Liver (tissue), 9 donors: ENCODE results near the gene LTA4H. TPM values are rescaled to one million over a fixed set of nuclear protein-coding genes. Genes with fewer than 3 reads are reported as not detected.

ENCODE experiments used
- DNase-seq: peaks from one replicate; pipeline ENCODE4 v3.0.0-alpha.2; 2017; ENCODE audit warnings: low spot score
- H3K27ac ChIP-seq, 2 donors: one replicate each; pipeline ENCODE4 v1.7.0; 2013; ENCODE audit warnings: inconsistent platforms in 2 of 2, low read length in 2 of 2, control low read depth in 1 of 2, low read depth in 1 of 2, mild to moderate bottlenecking in 1 of 2
- H3K27me3 ChIP-seq, 4 donors: one replicate each; pipeline versions ENCODE4 v1.6.1 to v1.7.0; 2013; ENCODE audit warnings: low read length in 3 of 4, inconsistent platforms in 1 of 4, mild to moderate bottlenecking in 1 of 4, moderate library complexity in 1 of 4; ENCODE audit not compliant: control insufficient read depth in 4 of 4, insufficient read depth in 4 of 4
- H3K36me3 ChIP-seq, 4 donors: one replicate each; pipeline versions ENCODE4 v1.6.1 to v1.7.0; 2013; ENCODE audit warnings: low read length in 3 of 4, mild to moderate bottlenecking in 3 of 4, low read depth in 1 of 4, moderate library complexity in 1 of 4; ENCODE audit not compliant: control insufficient read depth in 4 of 4, insufficient read depth in 3 of 4
- H3K4me1 ChIP-seq, 4 donors: one replicate each; pipeline versions ENCODE4 v1.6.1 to v1.7.0; 2013; ENCODE audit warnings: low read length in 3 of 4, mild to moderate bottlenecking in 3 of 4, moderate library complexity in 1 of 4; ENCODE audit not compliant: control insufficient read depth in 4 of 4, insufficient read depth in 4 of 4
- H3K4me3 ChIP-seq, 3 donors: one replicate each; pipeline versions ENCODE4 v1.6.1 to v1.7.0; 2013; ENCODE audit warnings: low read length in 3 of 3, control low read depth in 1 of 3, low read depth in 1 of 3, mild to moderate bottlenecking in 1 of 3
- H3K9ac ChIP-seq, 2 donors: one replicate each; pipeline ENCODE4 v1.7.0; 2013; ENCODE audit warnings: low read length in 2 of 2, mild to moderate bottlenecking in 2 of 2, moderate library complexity in 2 of 2, control low read depth in 1 of 2, low read depth in 1 of 2
- H3K9me3 ChIP-seq, 4 donors: one replicate each; pipeline versions ENCODE4 v1.6.1 to v1.7.0; 2013; ENCODE audit warnings: low read length in 3 of 4; ENCODE audit not compliant: control insufficient read depth in 4 of 4
- ATF3 ChIP-seq: IDR thresholded peaks from 2 replicates; pipeline ENCODE4 v1.6.1; 2016; ENCODE audit warnings: antibody characterized with exemption
- CTCF ChIP-seq: fragments of 150-350 bp; IDR thresholded peaks from 2 replicates; pipeline ENCODE4 v1.5.1; 2017; ENCODE audit warnings: improper control_type of control experiment, low read depth, low read length; ENCODE audit not compliant: missing input control
- FOXA1 ChIP-seq: IDR thresholded peaks from 2 replicates; pipeline ENCODE4 v1.6.1; 2016; ENCODE audit warnings: antibody characterized with exemption
- FOXA2 ChIP-seq: IDR thresholded peaks from 2 replicates; pipeline ENCODE4 v1.6.1; 2016; ENCODE audit warnings: antibody characterized with exemption
- GABPA ChIP-seq, 2 donors: IDR thresholded peaks in 1 of 2; conservative IDR thresholded peaks in 1 of 2; 2 replicates each; pipeline ENCODE4 v1.6.1; 2016; ENCODE audit warnings: antibody characterized with exemption in 2 of 2, mild to moderate bottlenecking in 1 of 2, moderate library complexity in 1 of 2
- HNF4A ChIP-seq, 2 donors: conservative IDR thresholded peaks; 2 replicates each; pipeline ENCODE4 v1.6.1; 2016; ENCODE audit warnings: antibody characterized with exemption in 2 of 2, mild to moderate bottlenecking in 2 of 2
- HNF4G ChIP-seq: IDR thresholded peaks from 2 replicates; pipeline ENCODE4 v1.6.1; 2016; ENCODE audit warnings: antibody characterized with exemption
- JUND ChIP-seq, 2 donors: IDR thresholded peaks; 2 replicates each; pipeline ENCODE4 v1.6.1; 2016; ENCODE audit warnings: antibody characterized with exemption in 2 of 2
- NR2F2 ChIP-seq: IDR thresholded peaks from 2 replicates; pipeline ENCODE4 v1.6.1; 2016; ENCODE audit warnings: antibody characterized with exemption
- RAD21 ChIP-seq, 2 donors: IDR thresholded peaks; 2 replicates each; pipeline ENCODE4 v1.6.1; 2016; ENCODE audit warnings: antibody characterized with exemption in 2 of 2, mild to moderate bottlenecking in 2 of 2
- RXRA ChIP-seq, 2 donors: IDR thresholded peaks; 2 replicates each; pipeline ENCODE4 v1.6.1; 2017 to 2018; ENCODE audit warnings: antibody characterized with exemption in 2 of 2, mild to moderate bottlenecking in 1 of 2
- TAF1 ChIP-seq: conservative IDR thresholded peaks from 2 replicates; pipeline ENCODE4 v1.6.1; 2016; ENCODE audit warnings: antibody characterized with exemption, mild to moderate bottlenecking
- YY1 ChIP-seq: IDR thresholded peaks from 2 replicates; pipeline ENCODE4 v1.6.1; 2016; ENCODE audit warnings: antibody characterized with exemption, mild to moderate bottlenecking
- WGBS: extraction: QIAGEN DNeasy Blood & Tissue Kit; methylation state at CpG from one replicate; pipeline ENCODE4 v1.1.7; 2013; 5-methylcytosine and 5-hydroxymethylcytosine counted together
- polyA plus RNA-seq, 2 donors: library from polyadenylated mRNA; stranded (reverse) in 1 of 2; unstranded in 1 of 2; fragments of 200-250 nt in 1 of 2; fragments of >200 nt in 1 of 2; fragmentation: Nextera tagmentation in 1 of 2; extraction: Ambion mirVana in 1 of 2; gene quantifications; one replicate each; pipeline versions ENCODE4 v1.2.1 to v1.2.3, GENCODE V29; 2013 to 2015
- total RNA-seq, 2 donors: library from RNA; depleted of rRNA; stranded (reverse); fragments of >200 nt; gene quantifications; one replicate each; pipeline ENCODE4 v1.2.3, GENCODE V29; 2014
- TF ChIP-seq, protein P1 (sequence below): IDR thresholded peaks from 2 replicates; pipeline ENCODE4 v1.6.1; 2016; ENCODE audit warnings: antibody characterized with exemption
- donor health status: healthy.
- donor health status: healthy.
- donor health status: healthy.
- donor health status: healthy.
- donor health status: healthy.

LTA4H gene
- total and polyA plus RNA-seq, 4 donors, result 16.6 to 34.5 (median 20.9) TPM

DNA sequence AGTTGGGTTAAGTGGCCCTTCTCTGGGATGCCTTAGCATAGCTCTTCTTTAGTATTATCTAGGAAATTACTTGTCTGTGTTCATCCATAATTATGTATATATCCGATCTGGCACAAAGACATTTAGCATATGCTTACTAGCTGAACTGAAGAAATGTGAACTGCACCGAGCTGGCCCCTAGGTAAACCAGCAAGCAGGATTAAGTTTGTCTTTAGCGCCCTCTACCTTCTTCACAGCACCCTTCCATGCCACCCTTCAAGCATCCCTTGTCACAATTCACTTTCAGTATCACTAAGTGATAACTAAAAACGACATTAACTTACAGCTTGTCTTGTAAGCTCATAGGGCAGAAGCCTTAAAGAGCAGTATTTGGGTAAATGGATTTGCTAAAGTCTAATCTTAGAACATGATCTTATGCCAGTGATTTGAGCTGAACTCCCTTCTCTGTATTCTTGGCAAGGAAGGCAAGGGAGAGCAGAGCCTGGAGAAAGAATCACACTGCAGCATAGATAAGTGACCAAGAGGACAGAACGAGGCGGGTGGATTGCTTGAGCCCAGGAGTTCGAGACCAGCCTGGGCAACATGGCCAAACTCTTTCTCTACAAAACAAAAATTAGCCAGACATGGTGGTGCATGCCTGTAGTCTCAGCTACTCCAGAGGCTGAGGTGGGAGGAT, 36.6 kb downstream of the LTA4H start:
- no peak for DNase-seq
- Histone ChIP-seq H3K9me3 (no peaks in the 10 kb centered on the region), H3K36me3 (peaks cover 0 to 20% (median 15%) of the 10 kb centered on the region in 4 donors), H3K4me1 (peaks cover 7 to 42% (median 19%) of the 10 kb centered on the region in 4 donors), H3K4me3 (no peak overlapping the region), H3K27ac (peak overlapping the region in 1 of 2 donors; percentile 84), H3K27me3 (no peaks in the 10 kb centered on the region), H3K9ac (no peak overlapping the region)
- WGBS, result 17% methylated on average over 7 of the region's 7 CpGs
- no peak for TF ChIP-seq NR2F2
- TF ChIP-seq GABPA (IDR thresholded peaks at IDR 0.05 in 1 of 2, conservative IDR thresholded peaks at IDR 0.05 in 1 of 2), result no peak
- no peak for TF ChIP-seq FOXA1
- TF ChIP-seq RXRA (IDR thresholded peaks at IDR 0.05), result peak in 1 of 2 donors; percentile 45
- TF ChIP-seq YY1, result no peak
- no peak for TF ChIP-seq HNF4G
- no peak for TF ChIP-seq ATF3
- TF ChIP-seq JUND (IDR thresholded peaks at IDR 0.05), result no peak
- no peak for TF ChIP-seq TAF1
- peak in 1 of 2 donors; percentile 37 for TF ChIP-seq HNF4A (conservative IDR thresholded peaks at IDR 0.05)
- peak; percentile 94 to 95 for TF ChIP-seq RAD21 (IDR thresholded peaks at IDR 0.05)
- peak; percentile 36 for TF ChIP-seq FOXA2
- TF ChIP-seq CTCF, result peak; percentile 88

GRCh38 chr12:95997911-95998510, 37.4 kb downstream of the LTA4H start:
- DNase-seq, result no peak
- 59% methylated on average over 5 of the region's 5 CpGs for WGBS
- H3K9me3 ChIP-seq, result no peaks in the 10 kb centered on the region
- no peak for TF ChIP-seq GABPA (IDR thresholded peaks at IDR 0.05 in 1 of 2, conservative IDR thresholded peaks at IDR 0.05 in 1 of 2)
- TF ChIP-seq ATF3, result no peak
- TF ChIP-seq HNF4A (conservative IDR thresholded peaks at IDR 0.05), result peak in 1 of 2 donors; percentile 9
- TF ChIP-seq, protein P1, sequence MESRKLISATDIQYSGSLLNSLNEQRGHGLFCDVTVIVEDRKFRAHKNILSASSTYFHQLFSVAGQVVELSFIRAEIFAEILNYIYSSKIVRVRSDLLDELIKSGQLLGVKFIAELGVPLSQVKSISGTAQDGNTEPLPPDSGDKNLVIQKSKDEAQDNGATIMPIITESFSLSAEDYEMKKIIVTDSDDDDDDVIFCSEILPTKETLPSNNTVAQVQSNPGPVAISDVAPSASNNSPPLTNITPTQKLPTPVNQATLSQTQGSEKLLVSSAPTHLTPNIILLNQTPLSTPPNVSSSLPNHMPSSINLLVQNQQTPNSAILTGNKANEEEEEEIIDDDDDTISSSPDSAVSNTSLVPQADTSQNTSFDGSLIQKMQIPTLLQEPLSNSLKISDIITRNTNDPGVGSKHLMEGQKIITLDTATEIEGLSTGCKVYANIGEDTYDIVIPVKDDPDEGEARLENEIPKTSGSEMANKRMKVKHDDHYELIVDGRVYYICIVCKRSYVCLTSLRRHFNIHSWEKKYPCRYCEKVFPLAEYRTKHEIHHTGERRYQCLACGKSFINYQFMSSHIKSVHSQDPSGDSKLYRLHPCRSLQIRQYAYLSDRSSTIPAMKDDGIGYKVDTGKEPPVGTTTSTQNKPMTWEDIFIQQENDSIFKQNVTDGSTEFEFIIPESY, result no peak
- no peak for TF ChIP-seq RXRA (IDR thresholded peaks at IDR 0.05)
- H3K27ac ChIP-seq, result peak overlapping the region in 1 of 2 donors; percentile 84
- no peaks in the 10 kb centered on the region for H3K27me3 ChIP-seq
- no peak overlapping the region for H3K9ac ChIP-seq
- H3K4me3 ChIP-seq, result no peak overlapping the region
- peaks cover 0 to 22% (median 16%) of the 10 kb centered on the region in 4 donors for H3K36me3 ChIP-seq
- peaks cover 7 to 42% (median 19%) of the 10 kb centered on the region in 4 donors for H3K4me1 ChIP-seq
